IPS DF 4.7 (cell line): Measurements from ENCODE around the gene SPAG4.

Experiments
- DNase-seq: peaks from one replicate; pipeline ENCODE4 v3.0.0-alpha.2; 2013; ENCODE audit warnings: low spot score; ENCODE audit errors: extremely low read depth

SPAG4 gene

DNA sequence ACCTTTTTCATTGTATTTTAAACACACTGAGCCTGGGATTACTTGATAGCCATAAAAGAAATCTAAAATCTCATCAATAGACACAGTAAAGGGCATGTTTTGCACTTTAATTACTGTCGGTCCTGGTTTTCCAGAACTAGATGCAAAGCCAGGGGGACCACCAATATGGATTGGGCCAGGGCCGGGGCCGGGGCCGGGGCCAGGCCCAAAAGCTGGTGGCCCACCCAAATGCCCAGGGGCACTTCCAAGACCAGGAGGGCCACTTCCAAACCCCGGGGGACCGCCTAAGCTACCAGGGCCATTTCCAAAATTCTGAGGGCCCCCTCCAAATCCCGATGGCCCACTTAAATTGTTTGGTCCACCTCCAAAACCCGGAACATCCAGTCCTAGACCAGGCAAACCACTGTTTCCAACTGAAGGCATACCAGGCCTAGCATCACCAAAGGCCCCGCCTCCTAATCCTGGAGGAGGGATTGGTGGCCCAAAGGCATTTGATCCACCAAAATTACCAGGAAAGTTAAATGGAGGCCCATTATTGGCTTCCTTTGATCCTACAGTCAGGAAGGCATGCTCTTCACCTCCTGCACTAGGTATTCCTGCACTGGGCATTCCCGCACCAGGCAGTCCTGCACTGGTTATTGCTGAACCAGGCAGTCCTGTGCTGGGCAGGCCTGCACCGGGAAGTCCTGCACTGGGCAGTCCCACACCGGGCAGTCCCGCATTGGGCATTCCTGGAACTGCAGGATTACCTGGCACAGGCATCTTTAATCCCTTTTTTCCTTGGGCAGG lies 37.2 kb downstream of the SPAG4 start:
- no peak for DNase-seq

- DNase-seq = no peak
Observed at GRCh38 chr20:35653430-35653734, 37.8 kb downstream of the SPAG4 start.

GRCh38 chr20:35653893-35654292 lies 38.3 kb downstream of the SPAG4 start:
- no peak for DNase-seq

GRCh38 chr20:35654415-35654814 lies 38.8 kb downstream of the SPAG4 start:
- no peak for DNase-seq

- DNase-seq = no peak
Observed at GRCh38 chr20:35657271-35657670, 41.6 kb downstream of the SPAG4 start.

GRCh38 chr20:35660122-35660937 lies 44.7 kb downstream of the SPAG4 start:
- no peak for DNase-seq

GRCh38 chr20:35661053-35661452 lies 45.4 kb downstream of the SPAG4 start:
- no peak for DNase-seq

DNA sequence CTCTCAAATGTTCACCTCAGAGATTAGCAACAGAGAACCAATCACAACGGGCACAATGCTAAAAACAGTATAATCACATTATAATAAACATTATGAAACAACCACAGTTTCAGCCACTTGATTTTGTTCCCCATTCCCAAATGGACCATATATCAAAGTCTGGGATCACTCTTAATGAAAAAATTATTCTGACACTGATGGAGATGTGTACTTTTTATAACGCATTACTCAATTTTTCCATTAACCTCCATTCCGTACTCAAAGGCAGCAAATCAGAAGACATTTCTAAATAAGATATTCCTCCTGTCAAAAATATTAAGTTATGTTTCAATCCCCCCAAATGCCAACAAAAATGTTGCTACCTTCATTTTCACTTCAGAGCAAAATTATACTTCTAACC lies 46.3 kb downstream of the SPAG4 start:
- no peak for DNase-seq

DNA sequence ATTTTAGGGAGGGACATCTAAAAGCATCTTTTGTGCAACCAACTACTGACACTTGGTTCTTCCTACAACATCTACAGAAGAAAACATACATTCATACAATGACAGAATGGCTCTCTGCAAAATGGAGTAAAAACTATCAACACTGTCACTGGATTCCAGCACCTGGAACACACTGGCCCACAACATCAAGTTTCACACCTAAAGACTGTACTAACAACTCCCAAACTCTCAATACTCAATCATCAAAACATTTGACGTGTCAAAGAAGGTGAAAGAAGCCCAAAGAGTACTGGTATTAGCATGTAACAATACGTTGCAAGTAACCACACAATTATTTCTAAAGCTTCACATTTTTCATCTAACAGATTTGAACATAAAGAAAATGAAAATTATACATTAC lies 46.9 kb downstream of the SPAG4 start:
- DNase-seq = no peak

DNA sequence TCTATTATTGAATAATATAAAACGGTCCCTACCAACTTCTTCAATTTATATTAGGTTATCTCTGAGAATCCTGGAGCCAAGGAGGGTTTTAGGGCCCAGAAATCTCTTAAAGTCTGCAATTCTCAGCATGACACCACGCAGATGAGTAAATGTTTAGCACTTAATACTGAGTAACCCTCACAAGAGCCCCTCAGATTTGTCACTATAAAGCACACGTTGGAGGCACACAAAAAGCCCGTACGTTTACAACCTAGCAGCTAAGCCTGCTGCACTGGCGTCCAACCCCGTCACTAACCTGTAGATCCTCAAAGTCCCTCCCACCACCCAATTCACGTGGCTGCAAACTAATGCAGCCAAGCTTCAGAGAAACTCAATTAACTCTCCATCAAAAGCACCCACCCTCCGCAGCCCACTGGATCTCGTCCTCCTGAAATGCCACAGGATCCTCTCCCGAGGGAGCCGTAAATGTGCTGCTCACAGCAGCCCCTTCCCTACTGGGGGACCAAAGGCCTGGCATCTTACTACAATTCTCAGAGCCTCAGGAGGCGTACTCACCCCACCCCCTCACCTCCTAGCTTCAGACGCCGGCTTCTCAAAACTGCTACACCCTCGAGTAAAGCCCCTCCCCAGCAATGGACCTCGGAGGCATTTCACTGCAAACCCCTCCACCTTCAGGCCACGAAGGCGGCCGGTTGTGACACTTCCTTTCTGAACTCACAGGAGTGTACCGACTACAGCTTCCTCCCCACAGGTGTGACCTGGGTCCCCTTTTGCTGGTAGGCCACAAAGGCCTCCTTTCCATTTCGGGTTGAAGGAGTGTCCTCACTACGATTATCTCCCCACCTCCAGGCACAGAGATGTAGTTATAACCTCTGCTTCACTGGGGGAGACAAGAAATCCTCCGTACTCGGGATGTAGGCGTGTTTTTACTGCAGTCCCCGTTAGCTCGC lies 48.2 kb downstream of the SPAG4 start:
- DNase-seq = no peak

GRCh38 chr20:35664466-35665206 lies 49.0 kb downstream of the SPAG4 start, which contains the start of the genes CPNE1 and RBM12:
CPNE1 (minus strand) TSS chr20:35664900; CDS start chr20:35632923, 31,977 bp downstream.
RBM12 (minus strand) TSS chr20:35664900; CDS start chr20:35655322, 9,578 bp downstream.
- peak; percentile 86 for DNase-seq

- DNase-seq = no peak
Observed at GRCh38 chr20:35665949-35666288, 50.3 kb downstream of the SPAG4 start.

DNA sequence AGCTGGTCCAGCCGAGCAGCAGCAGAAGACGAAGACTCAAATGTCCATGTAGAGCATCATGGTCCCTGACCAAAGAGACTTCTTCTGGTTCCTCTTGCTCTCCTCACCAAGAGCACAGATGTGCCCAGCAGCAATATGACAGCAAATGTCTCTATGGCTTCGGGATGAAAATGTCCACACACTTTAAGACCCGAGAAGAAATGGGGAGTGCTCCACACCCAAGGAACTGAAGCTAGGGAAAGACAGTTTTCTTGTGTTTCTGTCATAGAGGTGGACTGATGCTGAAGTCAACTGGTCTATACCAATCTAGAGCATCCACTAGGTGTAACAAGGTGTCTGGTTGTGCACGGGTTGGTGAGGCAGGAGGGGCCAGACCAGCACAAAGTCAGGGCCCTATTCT lies 53.6 kb downstream of the SPAG4 start:
- no peak for DNase-seq

GRCh38 chr20:35669681-35670080 lies 54.1 kb downstream of the SPAG4 start:
- DNase-seq = no peak
